Small intestine (tissue), 7 donors: ENCODE results near the gene RNF123. TPM values are rescaled to one million over a fixed set of nuclear protein-coding genes. Genes with fewer than 3 reads are reported as not detected.

Source experiments
- DNase-seq, 2 donors: peaks; one replicate each; pipeline versions ENCODE4 v3.0.0 to v3.0.0-alpha.2; 2013
- FAIRE-seq: peaks from 2 replicates; lab custom pipeline; 2012; peaks lifted over from hg19 to GRCh38; lab: Jason Lieb, UNC
- H3K27ac ChIP-seq, 3 donors: one replicate each; pipeline ENCODE4 v1.5.1; 2013; ENCODE audit warnings: low read length in 2 of 3, mild to moderate bottlenecking in 2 of 3, control low read depth in 1 of 3, inconsistent platforms in 1 of 3, low read depth in 1 of 3, moderate library complexity in 1 of 3
- H3K27me3 ChIP-seq, 3 donors: one replicate each; pipeline ENCODE4 v1.6.1; 2013; ENCODE audit warnings: low read length in 3 of 3, inconsistent platforms in 1 of 3; ENCODE audit not compliant: control insufficient read depth in 3 of 3, insufficient read depth in 3 of 3
- H3K36me3 ChIP-seq, 3 donors: one replicate each; pipeline ENCODE4 v1.6.1; 2013; ENCODE audit warnings: low read length in 3 of 3, inconsistent platforms in 1 of 3, low read depth in 1 of 3, mild to moderate bottlenecking in 1 of 3, moderate library complexity in 1 of 3; ENCODE audit not compliant: control insufficient read depth in 3 of 3, insufficient read depth in 2 of 3
- H3K4me1 ChIP-seq, 3 donors: one replicate each; pipeline ENCODE4 v1.6.1; 2013; ENCODE audit warnings: low read length in 2 of 3, inconsistent platforms in 1 of 3, low read depth in 1 of 3, mild to moderate bottlenecking in 1 of 3, moderate library complexity in 1 of 3; ENCODE audit not compliant: control insufficient read depth in 3 of 3, insufficient read depth in 2 of 3
- H3K4me3 ChIP-seq, 3 donors: one replicate each; pipeline ENCODE4 v1.5.1; 2013; ENCODE audit warnings: low read length in 3 of 3, control low read depth in 1 of 3, inconsistent platforms in 1 of 3, low read depth in 1 of 3, mild to moderate bottlenecking in 1 of 3, moderate library complexity in 1 of 3
- H3K9me3 ChIP-seq, 2 donors: one replicate each; pipeline ENCODE4 v1.6.1; 2013; ENCODE audit warnings: low read depth in 1 of 2, low read length in 1 of 2; ENCODE audit not compliant: control insufficient read depth in 2 of 2, insufficient read depth in 1 of 2
- polyA plus RNA-seq, 4 donors: library from polyadenylated mRNA; stranded (reverse) in 3 of 4; unstranded in 1 of 4; fragments of 200-250 nt in 3 of 4; fragments of 120-200 nt in 1 of 4; gene quantifications; one replicate each; pipeline versions ENCODE4 v1.2.1 to v1.2.3, GENCODE V29; 2013
- donor health status: healthy with polysubstance abuse.
- donor health status: control.
- donor health status: control.
- donor health status: Bipolar disorder and iron deficiency.
- donor health status: healthy.

The RNF123 gene
- polyA plus RNA-seq, 4 donors, result 31.7 to 59.9 (median 38.0) TPM

DNA sequence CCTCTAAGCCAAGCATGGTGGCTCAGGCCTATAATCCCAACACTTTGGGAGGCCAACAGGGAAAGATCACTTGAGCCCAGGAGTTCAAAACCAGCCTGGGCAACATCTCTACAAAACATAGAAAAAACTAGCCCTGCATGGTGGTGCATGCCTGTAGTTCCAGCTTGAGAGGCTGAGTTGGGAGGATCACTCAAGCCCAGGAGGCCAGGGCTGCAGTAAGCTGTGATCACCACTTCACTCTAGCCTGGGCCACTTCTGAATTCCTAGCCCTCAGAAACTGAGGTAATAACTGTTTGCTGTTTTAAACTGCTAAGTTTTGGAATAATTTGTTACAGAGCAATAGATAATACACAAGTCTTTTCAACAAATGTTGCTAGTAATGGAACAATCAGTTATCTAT, 80.6 kb downstream of the RNF123 start:
- Histone ChIP-seq H3K27ac (no peak overlapping the region), H3K9me3 (peaks cover 0 to 4% of the 10 kb centered on the region in 2 donors), H3K27me3 (no peaks in the 10 kb centered on the region), H3K4me3 (no peak overlapping the region), H3K36me3 (peaks cover 0 to 33% (median 2%) of the 10 kb centered on the region in 3 donors), H3K4me1 (peaks cover 0 to 6% (median 0%) of the 10 kb centered on the region in 3 donors)
- FAIRE-seq (no peak), DNase-seq (no peak)

Other genes starting within 250 kb of the RNF123 start
- 10 to 100 TPM in 2 of 4 donors, 1 to 10 TPM in 2; 3.8 to 42.6 (median 23.8) TPM for gene DAG1, start 219.3 kb upstream of the RNF123 start, polyA plus RNA-seq
- gene BSN, start 135.1 kb upstream of the RNF123 start, polyA plus RNA-seq, result under 1 TPM in 3 of 4 donors, not detected in 1; under 0.01 to 0.69 (median 0.64) TPM
- gene APEH, start 15.2 kb upstream of the RNF123 start, polyA plus RNA-seq, result 10 to 100 TPM; 66.2 to 87.8 (median 81.9) TPM
- 100 to 1,000 TPM; 157 to 488 (median 335) TPM for gene MST1, start 83 bp upstream of the RNF123 start, polyA plus RNA-seq
- 1 to 10 TPM in 1 of 4 donors, under 1 TPM in 2, not detected in 1; 0.81 to 1.1 (median 0.84) TPM for gene AMIGO3, start 30.1 kb downstream of the RNF123 start, polyA plus RNA-seq
- 10 to 100 TPM; 18.1 to 47.1 (median 21.2) TPM for gene GMPPB, start 34.4 kb downstream of the RNF123 start, polyA plus RNA-seq
- 10 to 100 TPM; 14.8 to 27.1 (median 18.2) TPM for gene IP6K1, start 97.0 kb downstream of the RNF123 start, polyA plus RNA-seq
- gene CDHR4, start 110.3 kb downstream of the RNF123 start, polyA plus RNA-seq, result under 1 TPM in 1 of 4 donors, not detected in 3; 0.15 TPM
- 1 to 10 TPM in 3 of 4 donors, under 1 TPM in 1; 0.67 to 2.9 (median 2.4) TPM for gene INKA1, start 113.7 kb downstream of the RNF123 start, polyA plus RNA-seq
- gene UBA7, start 124.4 kb downstream of the RNF123 start, polyA plus RNA-seq, result 100 to 1,000 TPM in 1 of 4 donors, 10 to 100 TPM in 3; 27.7 to 160 (median 69.3) TPM
- gene TRAIP, start 167.0 kb downstream of the RNF123 start, polyA plus RNA-seq, result 1 to 10 TPM; 1.4 to 8.1 (median 5.5) TPM
- gene CAMKV, start 180.3 kb downstream of the RNF123 start, polyA plus RNA-seq, result 10 to 100 TPM in 1 of 4 donors, under 1 TPM in 2, not detected in 1; 0.15 to 32.1 (median 0.81) TPM
- gene MST1R, start 214.3 kb downstream of the RNF123 start, polyA plus RNA-seq, result 100 to 1,000 TPM in 2 of 4 donors, 10 to 100 TPM in 2; 46.8 to 145 (median 84.5) TPM
- gene MON1A, start 240.3 kb downstream of the RNF123 start, polyA plus RNA-seq, result 10 to 100 TPM; 15.9 to 48.1 (median 29.9) TPM